SU-DHL-6 (cell line): ENCODE data around the gene ACTA1.
"Not testable (repeated sequence)": the region's sequence is repeated elsewhere in the genome, so short reads cannot be mapped to it uniquely, and the experiment has no call there.

Source experiments
- H2AFZ ChIP-seq: fragments of 200-600 bp; sonication (generic); 2 replicates; pipeline ENCODE4 v1.6.1; 2014; ENCODE audit warnings: low read depth, mild to moderate bottlenecking, moderate library complexity, mixed read lengths, antibody characterized with exemption, low read length; ENCODE audit not compliant: severe bottlenecking
- H3F3A ChIP-seq: fragments of 200-600 bp; shearing (Covaris generic); 2 replicates; pipeline ENCODE4 v1.6.0; 2016; ENCODE audit warnings: antibody characterized with exemption, mild to moderate bottlenecking; ENCODE audit not compliant: insufficient read depth
- H3K27ac ChIP-seq: fragments of 200-600 bp; sonication (generic); 2 replicates; pipeline ENCODE4 v1.5.1; 2016; ENCODE audit warnings: low read depth, mild to moderate bottlenecking, low read length, moderate library complexity, mixed read lengths
- H3K27me3 ChIP-seq: fragments of 200-600 bp; sonication (generic), shearing (Covaris generic); 2 replicates; pipeline ENCODE4 v1.6.0; 2014; ENCODE audit warnings: mild to moderate bottlenecking, low read length
- H3K36me3 ChIP-seq: fragments of 200-600 bp; sonication (generic); 2 replicates; pipeline ENCODE4 v1.6.1; 2014; ENCODE audit warnings: mild to moderate bottlenecking, low read length, mixed read lengths
- H3K4me2 ChIP-seq: fragments of 300-600, 200-600 bp; shearing (Covaris generic), sonication (generic); 2 replicates; pipeline ENCODE4 v1.6.0; 2014; ENCODE audit warnings: low read length, low read depth, mild to moderate bottlenecking; ENCODE audit not compliant: poor library complexity, severe bottlenecking
- H3K4me3 ChIP-seq: fragments of 200-600 bp; sonication (generic); 2 replicates; pipeline ENCODE4 v1.5.1; 2014; ENCODE audit warnings: antibody characterized with exemption, low read length, mild to moderate bottlenecking, mixed read lengths; ENCODE audit not compliant: insufficient read depth, poor library complexity, severe bottlenecking
- H3K79me2 ChIP-seq: fragments of 200-600 bp; sonication (generic); 2 replicates; pipeline ENCODE4 v1.6.1; 2014; ENCODE audit warnings: mild to moderate bottlenecking, low read length, moderate library complexity; ENCODE audit not compliant: insufficient read depth
- H3K9ac ChIP-seq: fragments of 200-600 bp; sonication (generic); 2 replicates; pipeline ENCODE4 v1.7.0; 2014; ENCODE audit warnings: mild to moderate bottlenecking, low read length
- H3K9me2 ChIP-seq: fragments of 200-600 bp; sonication (generic); replicated peaks from 2 replicates; pipeline ENCODE4 v1.6.1; 2014; ENCODE audit warnings: low read length; ENCODE audit not compliant: insufficient read depth
- H3K9me3 ChIP-seq: fragments of 200-600 bp; sonication (generic); 2 replicates; pipeline ENCODE4 v1.6.1; 2014; ENCODE audit warnings: low read length, mixed read lengths; ENCODE audit not compliant: insufficient read depth
- H4K20me1 ChIP-seq: fragments of 200-600 bp; sonication (generic); 2 replicates; pipeline ENCODE4 v1.6.1; 2014; ENCODE audit warnings: low read depth, mild to moderate bottlenecking, antibody characterized with exemption, low read length, moderate library complexity, mixed read lengths
- EZH2phosphoT487 ChIP-seq: fragments of 200-600 bp; sonication (generic), shearing (Covaris generic); conservative IDR thresholded peaks from 2 replicates; pipeline ENCODE4 v1.6.1; 2018; ENCODE audit warnings: mild to moderate bottlenecking, antibody characterized with exemption, low read length, moderate library complexity, mixed read lengths
- TF ChIP-seq, protein P1 (sequence below): fragments of 200-600 bp; sonication (generic); IDR thresholded peaks from one replicate; pipeline ENCODE4 v1.5.1; 2017; ENCODE audit warnings: antibody characterized with exemption, mild to moderate bottlenecking, low read length, moderate library complexity; ENCODE audit not compliant: insufficient read depth, poor library complexity, severe bottlenecking

Gene ACTA1

DNA sequence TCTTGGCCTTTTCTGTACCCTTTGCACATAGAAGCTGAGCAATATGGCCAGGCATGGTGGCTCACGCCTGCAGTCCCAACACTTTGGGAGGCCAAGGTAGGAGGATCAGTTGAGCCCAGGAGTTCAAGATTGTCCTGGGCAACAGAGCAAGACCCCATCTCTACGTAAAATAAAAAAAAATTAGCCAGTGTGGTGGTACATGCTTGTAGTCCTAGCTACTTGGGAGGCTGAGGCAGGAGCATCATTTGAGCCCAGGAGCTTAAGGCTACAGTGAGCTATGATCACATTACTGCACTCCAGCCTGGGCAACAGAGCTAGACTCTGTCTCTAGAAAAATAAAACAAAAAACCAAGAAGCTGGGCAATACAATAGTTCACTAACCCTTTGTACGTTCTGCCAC lies 6.3 kb downstream of the ACTA1 start:
- TF ChIP-seq EZH2phosphoT487, result no peak
- TF ChIP-seq, protein P1, sequence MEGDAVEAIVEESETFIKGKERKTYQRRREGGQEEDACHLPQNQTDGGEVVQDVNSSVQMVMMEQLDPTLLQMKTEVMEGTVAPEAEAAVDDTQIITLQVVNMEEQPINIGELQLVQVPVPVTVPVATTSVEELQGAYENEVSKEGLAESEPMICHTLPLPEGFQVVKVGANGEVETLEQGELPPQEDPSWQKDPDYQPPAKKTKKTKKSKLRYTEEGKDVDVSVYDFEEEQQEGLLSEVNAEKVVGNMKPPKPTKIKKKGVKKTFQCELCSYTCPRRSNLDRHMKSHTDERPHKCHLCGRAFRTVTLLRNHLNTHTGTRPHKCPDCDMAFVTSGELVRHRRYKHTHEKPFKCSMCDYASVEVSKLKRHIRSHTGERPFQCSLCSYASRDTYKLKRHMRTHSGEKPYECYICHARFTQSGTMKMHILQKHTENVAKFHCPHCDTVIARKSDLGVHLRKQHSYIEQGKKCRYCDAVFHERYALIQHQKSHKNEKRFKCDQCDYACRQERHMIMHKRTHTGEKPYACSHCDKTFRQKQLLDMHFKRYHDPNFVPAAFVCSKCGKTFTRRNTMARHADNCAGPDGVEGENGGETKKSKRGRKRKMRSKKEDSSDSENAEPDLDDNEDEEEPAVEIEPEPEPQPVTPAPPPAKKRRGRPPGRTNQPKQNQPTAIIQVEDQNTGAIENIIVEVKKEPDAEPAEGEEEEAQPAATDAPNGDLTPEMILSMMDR, result no peak
- no peak overlapping the region for H3K4me2 ChIP-seq

DNA sequence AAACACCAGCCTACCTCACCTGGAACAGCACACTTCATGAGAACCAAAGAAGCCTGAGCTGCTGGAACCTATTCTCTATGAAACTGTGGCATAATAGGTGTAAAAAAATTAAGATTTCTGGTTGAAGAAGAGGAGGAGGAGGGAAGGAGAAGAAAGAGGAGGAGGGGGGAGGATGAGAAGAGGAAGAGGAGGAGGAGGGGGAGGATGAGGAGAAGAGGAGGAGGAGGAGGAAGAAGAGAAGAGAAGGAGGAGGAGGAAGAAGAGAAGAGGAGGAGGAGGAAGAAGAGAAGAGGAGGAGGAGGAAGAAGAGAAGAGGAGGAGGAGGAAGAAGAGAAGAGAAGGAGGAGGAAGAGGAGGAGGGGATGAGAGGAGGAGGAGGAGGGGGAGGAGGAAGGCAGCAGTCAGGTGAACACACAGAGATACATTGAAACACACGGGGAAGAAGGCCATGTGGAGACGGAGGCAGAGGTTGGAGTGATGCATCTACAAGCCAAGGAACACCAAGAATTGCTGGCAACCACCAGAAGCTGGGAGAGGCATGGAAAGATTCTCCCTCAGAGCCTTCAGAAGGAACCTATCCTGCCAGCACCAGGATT lies 8.2 kb downstream of the ACTA1 start:
- H2AFZ ChIP-seq, result no peak overlapping the region
- no peak overlapping the region for H3K4me3 ChIP-seq
- H3K27me3 ChIP-seq, result no peaks in the 10 kb centered on the region
- no peaks in the 10 kb centered on the region for H4K20me1 ChIP-seq
- no peaks in the 10 kb centered on the region for H3K9me2 ChIP-seq
- no peak for TF ChIP-seq EZH2phosphoT487
- TF ChIP-seq, protein P1, result no peak
- H3K4me2 ChIP-seq, result no peak overlapping the region
- no peaks in the 10 kb centered on the region for H3K9me3 ChIP-seq
- no peaks in the 10 kb centered on the region for H3K36me3 ChIP-seq
- no peak overlapping the region for H3K27ac ChIP-seq
- no peak overlapping the region for H3K9ac ChIP-seq
- H3K79me2 ChIP-seq, result no peaks in the 10 kb centered on the region
- H3F3A ChIP-seq, result no peaks in the 10 kb centered on the region

More for the DNA sequence above, 6.3 kb downstream of the ACTA1 start:
- Histone ChIP-seq H3K9me3 (no peaks in the 10 kb centered on the region), H3F3A (no peaks in the 10 kb centered on the region), H3K4me3 (no peak overlapping the region), H3K36me3 (no peaks in the 10 kb centered on the region), H3K27ac (no peak overlapping the region), H3K9me2 (no peaks in the 10 kb centered on the region), H3K27me3 (no peaks in the 10 kb centered on the region), H4K20me1 (no peaks in the 10 kb centered on the region), H3K79me2 (no peaks in the 10 kb centered on the region), H3K9ac (no peak overlapping the region), H2AFZ (no peak overlapping the region)

DNA sequence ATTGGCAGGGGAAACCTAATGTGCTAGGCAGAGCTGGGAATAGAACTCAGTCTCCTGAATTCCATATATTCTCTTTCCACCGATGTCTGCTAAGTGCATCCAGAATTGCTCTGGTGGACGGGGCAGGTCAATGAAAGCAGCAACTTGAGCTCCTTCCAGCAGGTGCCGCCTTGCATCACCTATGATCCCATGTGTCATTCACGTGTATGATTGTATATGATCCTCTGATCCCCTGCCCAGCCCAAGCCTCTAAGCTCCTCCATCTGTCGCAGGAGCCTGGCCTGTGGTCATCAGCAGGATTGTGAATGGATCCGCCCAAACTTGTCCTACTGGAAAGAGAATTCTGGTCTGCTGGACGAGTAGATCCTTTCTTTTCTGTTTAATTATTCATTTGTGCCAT lies 13.1 kb downstream of the ACTA1 start:
- Histone ChIP-seq H3K36me3 (no peaks in the 10 kb centered on the region), H3K9me3 (no peaks in the 10 kb centered on the region), H3K9me2 (no peaks in the 10 kb centered on the region), H3K27me3 (no peaks in the 10 kb centered on the region), H2AFZ (no peak overlapping the region), H3K79me2 (no peaks in the 10 kb centered on the region), H3K9ac (no peak overlapping the region), H4K20me1 (no peaks in the 10 kb centered on the region), H3K4me3 (no peak overlapping the region), H3F3A (no peaks in the 10 kb centered on the region), H3K27ac (no peak overlapping the region), H3K4me2 (no peak overlapping the region)
- no peak for TF ChIP-seq EZH2phosphoT487

DNA sequence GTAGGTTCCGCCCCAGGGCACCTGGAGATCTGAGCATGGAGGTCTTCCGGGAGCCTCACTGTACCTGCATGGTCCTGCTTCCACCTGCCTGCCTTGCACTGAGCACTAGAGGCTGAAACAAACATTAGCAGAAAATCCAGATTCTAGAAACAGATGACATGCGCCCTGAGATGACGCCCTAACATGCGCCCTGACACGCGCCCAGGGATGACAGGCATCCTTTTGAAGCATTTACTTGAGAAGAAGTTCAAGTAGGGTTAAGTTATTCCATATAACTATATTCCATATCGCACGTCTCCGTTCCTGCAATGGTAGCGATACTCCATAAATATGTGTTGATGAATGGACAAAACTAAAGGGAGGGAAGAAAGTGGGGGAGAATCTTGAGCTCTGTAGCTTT lies 13.7 kb downstream of the ACTA1 start:
- Histone ChIP-seq H3K36me3 (no peaks in the 10 kb centered on the region), H3K9me2 (no peaks in the 10 kb centered on the region), H2AFZ (no peak overlapping the region), H3K9ac (no peak overlapping the region), H3K4me2 (no peak overlapping the region), H3K79me2 (no peaks in the 10 kb centered on the region), H3K9me3 (no peaks in the 10 kb centered on the region), H3F3A (no peaks in the 10 kb centered on the region), H3K4me3 (no peak overlapping the region), H3K27ac (no peak overlapping the region), H4K20me1 (no peaks in the 10 kb centered on the region), H3K27me3 (no peaks in the 10 kb centered on the region)
- TF ChIP-seq, protein P1, result no peak
- no peak for TF ChIP-seq EZH2phosphoT487

DNA sequence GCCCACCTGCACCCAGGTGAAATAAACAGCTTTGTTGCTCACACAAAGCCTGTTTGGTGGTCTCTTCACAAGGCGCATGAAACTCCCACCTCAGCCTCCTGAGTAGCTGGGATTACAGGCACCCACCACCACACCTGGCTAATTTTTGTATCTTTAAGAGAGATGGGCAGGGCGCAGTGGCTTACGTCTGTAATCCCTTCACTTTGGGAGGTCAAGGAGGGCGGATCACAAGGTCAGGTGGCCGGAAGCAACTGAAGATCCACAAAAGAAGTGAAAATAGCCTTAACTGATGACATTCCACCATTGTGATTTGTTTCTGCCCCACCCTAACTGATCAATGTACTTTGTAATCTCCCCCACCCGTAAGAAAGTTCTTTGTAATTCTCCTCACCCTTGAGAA lies 15.3 kb downstream of the ACTA1 start:
- H4K20me1 ChIP-seq, H3K4me2 ChIP-seq, H3K9me3 ChIP-seq, H2AFZ ChIP-seq, H3K9me2 ChIP-seq, H3K27me3 ChIP-seq, H3K79me2 ChIP-seq, H3F3A ChIP-seq, H3K9ac ChIP-seq, H3K36me3 ChIP-seq, H3K4me3 ChIP-seq, H3K27ac ChIP-seq: not testable (repeated sequence)

DNA sequence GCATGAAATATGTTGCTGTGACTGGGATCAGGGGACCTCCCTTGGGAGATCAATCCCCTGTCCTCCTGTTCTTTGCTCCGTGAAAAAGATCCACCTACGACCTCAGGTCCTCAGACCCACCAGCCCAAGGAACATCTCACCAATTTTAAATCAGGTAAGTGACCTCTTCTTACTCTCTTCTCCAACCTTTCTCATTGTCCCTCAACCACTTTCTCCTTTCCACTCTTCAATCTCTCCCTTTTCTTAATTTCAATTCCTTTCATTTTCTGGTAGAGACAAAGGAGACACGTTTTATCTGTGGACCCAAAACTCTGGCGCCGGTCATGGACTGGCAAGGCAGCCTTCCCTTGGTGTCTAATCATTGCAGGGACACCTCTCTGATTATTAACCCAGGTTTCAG lies 21.1 kb downstream of the ACTA1 start:
- H3K79me2 ChIP-seq, H3K9me2 ChIP-seq, H4K20me1 ChIP-seq, H3K9ac ChIP-seq, H3K36me3 ChIP-seq, H3F3A ChIP-seq, H3K4me3 ChIP-seq, H3K27ac ChIP-seq, H3K9me3 ChIP-seq, H3K4me2 ChIP-seq, H3K27me3 ChIP-seq, H2AFZ ChIP-seq: not testable (repeated sequence)
